Fibroblast of pulmonary artery (primary cell): ENCODE measurements around the gene CAMK1D.

Source experiments
- DNase-seq: peaks from one replicate; pipeline ENCODE4 v3.0.0-alpha.2; 2010; ENCODE audit warnings: low read depth
- H3K4me3 ChIP-seq: replicated peaks from 2 replicates; pipeline ENCODE4 v1.5.1; 2011; ENCODE audit warnings: low read depth, mild to moderate bottlenecking, control low read depth, low read length, moderate library complexity
- TF ChIP-seq, protein P1 (sequence below): IDR thresholded peaks from 2 replicates; pipeline ENCODE4 v1.5.1; 2011; ENCODE audit warnings: mild to moderate bottlenecking, control low read depth, low read length, inconsistent platforms; ENCODE audit errors: missing control alignments

CAMK1D gene

DNA sequence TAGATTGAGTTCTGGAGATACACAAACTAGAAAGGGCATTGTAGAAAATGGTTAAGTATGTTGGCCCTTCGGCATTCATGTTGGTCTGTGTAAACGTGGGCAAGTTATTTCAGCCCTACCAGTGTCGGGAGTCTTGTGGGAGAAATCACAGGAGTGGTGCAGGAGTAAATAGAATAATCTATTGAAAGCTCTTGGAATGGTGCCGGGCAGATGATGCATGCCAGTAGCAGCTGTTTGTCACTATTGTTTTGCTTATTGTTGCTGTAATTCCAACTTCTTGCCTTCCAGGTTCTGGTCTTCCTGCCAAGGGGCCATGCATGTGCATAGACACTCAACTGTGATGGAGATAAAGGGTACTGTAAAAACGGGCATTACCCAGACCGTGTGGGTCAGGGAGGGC lies 259.4 kb downstream of the CAMK1D start:
- TF ChIP-seq, protein P1, sequence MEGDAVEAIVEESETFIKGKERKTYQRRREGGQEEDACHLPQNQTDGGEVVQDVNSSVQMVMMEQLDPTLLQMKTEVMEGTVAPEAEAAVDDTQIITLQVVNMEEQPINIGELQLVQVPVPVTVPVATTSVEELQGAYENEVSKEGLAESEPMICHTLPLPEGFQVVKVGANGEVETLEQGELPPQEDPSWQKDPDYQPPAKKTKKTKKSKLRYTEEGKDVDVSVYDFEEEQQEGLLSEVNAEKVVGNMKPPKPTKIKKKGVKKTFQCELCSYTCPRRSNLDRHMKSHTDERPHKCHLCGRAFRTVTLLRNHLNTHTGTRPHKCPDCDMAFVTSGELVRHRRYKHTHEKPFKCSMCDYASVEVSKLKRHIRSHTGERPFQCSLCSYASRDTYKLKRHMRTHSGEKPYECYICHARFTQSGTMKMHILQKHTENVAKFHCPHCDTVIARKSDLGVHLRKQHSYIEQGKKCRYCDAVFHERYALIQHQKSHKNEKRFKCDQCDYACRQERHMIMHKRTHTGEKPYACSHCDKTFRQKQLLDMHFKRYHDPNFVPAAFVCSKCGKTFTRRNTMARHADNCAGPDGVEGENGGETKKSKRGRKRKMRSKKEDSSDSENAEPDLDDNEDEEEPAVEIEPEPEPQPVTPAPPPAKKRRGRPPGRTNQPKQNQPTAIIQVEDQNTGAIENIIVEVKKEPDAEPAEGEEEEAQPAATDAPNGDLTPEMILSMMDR: no peak
- DNase-seq: no peak
- no peak overlapping the region for H3K4me3 ChIP-seq

DNA sequence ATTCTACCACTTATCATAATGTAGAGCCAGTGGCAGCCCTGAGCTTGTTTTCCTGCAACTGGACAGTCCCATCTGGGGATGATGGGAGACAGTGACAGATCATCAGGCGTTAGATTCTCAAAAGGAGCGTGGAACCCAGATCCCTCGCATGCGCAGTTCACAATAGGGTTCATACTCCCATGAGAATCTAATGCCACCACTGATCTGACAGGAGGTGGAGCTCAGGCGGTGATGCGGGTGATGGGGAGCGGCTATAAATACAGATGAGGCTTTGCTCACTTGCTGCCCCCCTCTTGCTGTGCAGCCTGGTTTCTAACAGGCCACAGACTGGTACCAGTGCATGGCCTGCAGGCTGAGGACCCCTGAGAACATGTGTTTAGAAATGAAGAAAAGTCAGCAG lies 260.1 kb downstream of the CAMK1D start:
- TF ChIP-seq, protein P1: no peak

DNA sequence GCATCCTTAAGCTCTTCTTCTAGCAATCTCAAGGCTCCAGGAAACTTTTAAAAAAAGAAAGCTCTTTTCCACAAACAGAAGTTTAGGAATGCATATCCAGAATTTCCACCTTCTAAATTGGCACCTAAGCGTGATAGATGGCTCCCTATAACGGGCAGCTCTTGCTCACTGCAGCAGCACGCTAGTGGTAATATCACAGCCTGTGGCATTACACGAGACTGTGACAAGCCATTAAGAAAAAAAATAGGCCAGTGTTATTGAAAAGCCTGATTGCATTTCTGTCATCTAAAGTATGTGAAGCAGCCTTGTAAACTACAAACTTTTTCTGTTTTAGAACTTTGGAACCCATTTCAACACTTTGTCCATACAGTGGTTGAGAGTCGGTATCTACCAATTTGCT lies 263.8 kb downstream of the CAMK1D start:
- TF ChIP-seq, protein P1: no peak
- H3K4me3 ChIP-seq: no peak overlapping the region
- DNase-seq: no peak

More for the DNA sequence above, 260.1 kb downstream of the CAMK1D start:
- H3K4me3 ChIP-seq: no peak overlapping the region
- DNase-seq: no peak

DNA sequence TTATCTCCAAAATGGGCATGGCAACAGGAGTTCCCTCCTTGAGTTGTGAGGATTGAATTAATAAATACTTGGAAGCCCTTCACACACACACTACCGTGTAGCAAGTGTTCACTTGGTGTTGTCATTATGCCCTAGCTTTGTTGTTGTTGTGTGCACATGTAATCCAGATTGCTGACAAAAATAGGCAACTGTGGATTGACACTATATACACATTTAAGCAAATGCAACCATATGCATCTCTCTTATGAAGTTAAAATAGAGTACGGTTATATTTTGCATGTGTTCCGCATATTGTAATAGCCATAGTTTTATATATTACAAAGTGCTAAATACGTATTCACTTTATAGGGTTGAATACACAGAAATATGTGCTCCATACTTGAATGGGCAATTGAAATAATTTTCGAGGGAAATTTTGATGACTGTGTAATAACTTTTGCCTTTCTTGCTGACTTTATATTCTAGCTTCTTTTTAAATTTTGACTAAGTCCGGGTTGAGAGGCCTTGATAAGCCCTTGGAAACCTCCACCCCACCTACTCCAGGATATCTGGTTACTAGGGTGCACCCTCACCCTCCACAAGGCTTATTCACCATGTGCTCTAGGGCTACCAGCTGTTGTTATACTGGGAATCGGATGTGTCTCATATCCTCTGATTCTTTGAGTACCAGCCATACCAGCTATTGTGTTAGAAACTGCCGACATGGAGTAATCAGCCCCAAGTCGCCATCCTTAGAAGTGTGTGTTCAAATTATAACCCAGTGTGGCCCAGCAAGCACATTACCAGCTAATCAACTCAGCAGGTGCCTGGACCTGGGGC lies 265.0 kb downstream of the CAMK1D start:
- DNase-seq: peak; percentile 10
- H3K4me3 ChIP-seq: no peak overlapping the region
- TF ChIP-seq, protein P1: no peak

DNA sequence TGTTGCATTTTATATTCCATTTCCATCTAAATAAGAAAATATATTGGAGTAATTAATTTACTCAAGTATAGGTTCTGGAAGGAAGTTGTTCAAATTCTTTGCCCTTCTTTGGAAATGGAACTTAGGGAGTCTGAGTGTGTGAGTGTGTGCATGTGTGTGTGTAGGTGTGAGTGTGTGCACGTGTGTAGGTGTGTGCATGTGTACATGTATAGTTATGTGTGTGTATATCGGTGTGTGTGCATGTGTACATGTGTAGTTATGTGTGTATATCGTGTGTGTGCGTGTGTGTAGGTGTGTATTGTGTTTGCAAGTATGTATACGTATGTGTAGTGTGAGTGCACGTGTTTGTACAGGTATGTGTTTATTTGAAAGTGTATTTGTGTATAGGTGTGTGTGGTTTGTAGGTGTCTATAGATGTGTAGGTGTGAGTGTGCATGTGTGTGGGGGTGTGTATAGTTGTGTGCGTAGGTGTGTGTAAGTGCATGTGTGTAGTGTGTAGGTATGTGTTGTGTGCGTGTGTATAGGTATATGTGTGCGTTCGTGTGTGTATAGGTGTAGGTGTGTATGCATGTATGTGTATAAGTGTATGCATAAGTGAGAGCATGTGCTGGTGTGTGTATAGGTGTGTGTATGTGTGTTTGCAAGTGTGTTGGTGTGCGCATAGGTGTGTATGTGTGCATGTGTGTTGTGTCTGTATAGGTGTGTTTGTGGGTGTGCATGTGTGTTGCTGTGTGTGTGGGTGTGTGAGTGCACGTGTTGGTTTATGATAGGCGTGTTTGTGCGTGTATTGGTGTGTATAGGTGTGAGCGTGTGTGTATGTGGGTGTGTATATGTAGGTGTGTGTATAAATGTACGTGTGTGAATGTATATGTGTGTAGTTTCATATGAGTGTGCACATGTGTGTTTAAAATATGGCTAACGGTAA lies 266.2 kb downstream of the CAMK1D start:
- TF ChIP-seq, protein P1: no peak
- no peak overlapping the region for H3K4me3 ChIP-seq
- no peak for DNase-seq

DNA sequence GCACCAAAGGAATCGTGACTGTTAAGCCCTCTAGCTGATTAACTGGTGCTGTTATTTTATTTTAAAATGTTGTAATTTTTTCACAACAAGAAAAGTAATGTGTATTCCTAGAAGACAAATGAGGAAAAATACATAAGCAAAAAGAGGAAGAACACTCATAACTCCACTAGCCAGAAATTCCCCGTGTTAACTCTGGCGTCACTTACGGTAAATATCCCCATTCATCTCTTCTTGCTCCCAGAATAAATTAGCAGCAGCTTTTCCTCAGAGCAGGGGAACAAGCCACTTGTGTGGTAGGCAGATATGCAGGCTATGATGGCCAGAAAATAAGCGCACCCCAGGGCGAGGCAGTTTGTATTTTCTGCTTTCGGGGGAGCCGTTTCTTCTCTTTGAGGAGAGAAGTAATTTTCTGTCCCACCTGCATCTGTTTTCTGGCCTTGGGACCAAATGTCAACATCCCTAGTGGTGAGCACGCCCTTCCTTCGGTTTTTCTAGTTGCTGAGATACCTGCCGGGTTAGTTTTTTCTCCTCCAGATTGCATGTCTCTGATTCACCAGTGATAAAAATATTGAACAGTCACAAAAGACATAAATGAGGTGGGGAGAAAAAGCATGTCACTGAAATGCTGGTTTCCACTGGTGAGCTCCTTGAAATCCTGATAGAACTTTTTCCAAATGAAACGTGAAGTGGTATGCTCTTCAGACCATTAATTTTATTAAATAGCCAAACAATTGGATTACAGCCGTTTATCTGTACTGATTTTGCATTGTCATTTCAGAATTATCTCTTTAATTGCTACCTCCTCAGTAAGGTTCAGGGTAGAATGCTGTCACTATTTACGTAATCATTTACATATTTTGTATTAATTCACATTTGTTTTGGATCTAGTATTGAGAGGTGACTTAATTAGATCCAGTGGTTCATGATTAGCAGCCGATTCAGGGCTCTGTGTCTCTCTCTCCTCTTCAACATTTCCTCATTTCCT lies 268.1 kb downstream of the CAMK1D start:
- TF ChIP-seq, protein P1: no peak
- no peak for DNase-seq
- no peak overlapping the region for H3K4me3 ChIP-seq
